Thoracic aorta (tissue), 2 donors: ENCODE measurements around the gene MAN2C1. TPM values are rescaled to one million over a fixed set of nuclear protein-coding genes. Genes with fewer than 3 reads are reported as not detected.
"Not testable (repeated sequence)": the region's sequence is repeated elsewhere in the genome, so short reads cannot be mapped to it uniquely, and the experiment has no call there.

Experiments
- ATAC-seq: fragments of 150-250 bp; one replicate; pipeline ENCODE4 v1.8.0; 2017; ENCODE audit warnings: low read depth; ENCODE audit not compliant: insufficient number of reproducible peaks, low FRiP score
- DNase-seq: peaks from one replicate; pipeline ENCODE4 v3.0.0-alpha.2; 2020; ENCODE audit warnings: low spot score
- H3K27ac ChIP-seq, 2 donors: fragments of 200-600 bp; sonication (generic); 1 replicate in 1 of 2; 2 replicates in 1 of 2; pipeline ENCODE4 v1.5.1; 2016; ENCODE audit warnings: mild to moderate bottlenecking in 2 of 2, moderate library complexity in 2 of 2
- H3K27me3 ChIP-seq: fragments of 200-600 bp; sonication (generic); replicated peaks from 2 replicates; pipeline ENCODE4 v1.6.0; 2016; ENCODE audit warnings: mild to moderate bottlenecking; ENCODE audit not compliant: insufficient read depth
- H3K36me3 ChIP-seq: fragments of 200-600 bp; sonication (generic); one replicate; pipeline ENCODE4 v1.5.1; 2016
- H3K4me1 ChIP-seq, 2 donors: fragments of 200-600 bp; sonication (generic); 1 replicate in 1 of 2; 2 replicates in 1 of 2; pipeline versions ENCODE4 v1.5.1 to v1.6.0; 2016; ENCODE audit warnings: low read depth in 2 of 2, mild to moderate bottlenecking in 1 of 2; ENCODE audit not compliant: control insufficient read depth in 1 of 2
- H3K4me3 ChIP-seq: fragments of 200-600 bp; sonication (generic); 2 replicates; pipeline ENCODE4 v1.5.1; 2016; ENCODE audit warnings: mild to moderate bottlenecking
- H3K9me3 ChIP-seq: fragments of 200-600 bp; sonication (generic); 2 replicates; pipeline ENCODE4 v1.5.1; 2016
- CTCF ChIP-seq: fragments of 200-600 bp; sonication (generic); IDR thresholded peaks from one replicate; pipeline ENCODE4 v1.5.1; 2019; ENCODE audit warnings: antibody characterized with exemption
- total RNA-seq, 2 donors: library from RNA; depleted of rRNA; stranded (reverse); fragments of >200 nt; gene quantifications; one replicate each; pipeline versions ENCODE4 v1.1.0 to v1.2.3, GENCODE V29; 2016

The MAN2C1 gene
- total RNA-seq, 2 donors from 2014 or later = 394 to 471 TPM

GRCh38 chr15:75397494-75397893 lies 29.1 kb upstream of the MAN2C1 start:
- no peaks in the 10 kb centered on the region for H3K9me3 ChIP-seq
- H3K27me3 ChIP-seq = no peaks in the 10 kb centered on the region
- no peak overlapping the region for H3K27ac ChIP-seq
- ATAC-seq (no peak), DNase-seq (no peak)
- no peak for TF ChIP-seq CTCF
- peaks cover 75% of the 10 kb centered on the region for H3K36me3 ChIP-seq
- no peaks in the 10 kb centered on the region for H3K4me1 ChIP-seq
- H3K4me3 ChIP-seq = no peak overlapping the region

GRCh38 chr15:75389791-75390382 lies 21.5 kb upstream of the MAN2C1 start:
- no peaks in the 10 kb centered on the region for H3K4me1 ChIP-seq
- no peak for TF ChIP-seq CTCF
- H3K27ac ChIP-seq = no peak overlapping the region
- H3K4me3 ChIP-seq = no peak overlapping the region
- DNase-seq = no peak
- peaks cover 92% of the 10 kb centered on the region for H3K36me3 ChIP-seq
- no peaks in the 10 kb centered on the region for H3K27me3 ChIP-seq
- no peak for ATAC-seq
- no peaks in the 10 kb centered on the region for H3K9me3 ChIP-seq

- H3K9me3 ChIP-seq, H3K4me1 ChIP-seq, H3K27me3 ChIP-seq, H3K4me3 ChIP-seq, H3K27ac ChIP-seq, DNase-seq, ATAC-seq: not testable (repeated sequence)
- H3K36me3 ChIP-seq = peaks cover 84% of the 10 kb centered on the region
Observed at GRCh38 chr15:75383986-75384385, 15.6 kb upstream of the MAN2C1 start.

- Histone ChIP-seq H3K27me3 (no peaks in the 10 kb centered on the region), H3K4me3 (no peak overlapping the region), H3K9me3 (no peaks in the 10 kb centered on the region), H3K4me1 (no peaks in the 10 kb centered on the region), H3K27ac (no peak overlapping the region), H3K36me3 (peaks cover 59% of the 10 kb centered on the region)
- ATAC-seq (no peak), DNase-seq (no peak)
- no peak for TF ChIP-seq CTCF
Observed at GRCh38 chr15:75380773-75381172, 12.4 kb upstream of the MAN2C1 start.

GRCh38 chr15:75371901-75372688 lies 3.7 kb upstream of the MAN2C1 start:
- ATAC-seq (no peak), DNase-seq (no peak)
- no peaks in the 10 kb centered on the region for H3K9me3 ChIP-seq
- no peak overlapping the region for H3K27ac ChIP-seq
- no peak overlapping the region for H3K4me3 ChIP-seq
- peaks cover 6 to 16% of the 10 kb centered on the region in 2 donors for H3K4me1 ChIP-seq
- no peaks in the 10 kb centered on the region for H3K27me3 ChIP-seq
- TF ChIP-seq CTCF = no peak
- H3K36me3 ChIP-seq = peaks cover 32% of the 10 kb centered on the region
